GM12892 (cell line): Measurements from ENCODE around the gene FBXL20.

Source experiments
- POLR2A ChIP-seq: IDR thresholded peaks from 2 replicates; pipeline ENCODE4 v1.6.1; 2011; ENCODE audit warnings: low read depth, low read length, control low read depth
- POLR2AphosphoS5 ChIP-seq: IDR thresholded peaks from 2 replicates; pipeline ENCODE4 v1.6.1; 2011; ENCODE audit warnings: low read depth, low read length, control low read depth

DNA sequence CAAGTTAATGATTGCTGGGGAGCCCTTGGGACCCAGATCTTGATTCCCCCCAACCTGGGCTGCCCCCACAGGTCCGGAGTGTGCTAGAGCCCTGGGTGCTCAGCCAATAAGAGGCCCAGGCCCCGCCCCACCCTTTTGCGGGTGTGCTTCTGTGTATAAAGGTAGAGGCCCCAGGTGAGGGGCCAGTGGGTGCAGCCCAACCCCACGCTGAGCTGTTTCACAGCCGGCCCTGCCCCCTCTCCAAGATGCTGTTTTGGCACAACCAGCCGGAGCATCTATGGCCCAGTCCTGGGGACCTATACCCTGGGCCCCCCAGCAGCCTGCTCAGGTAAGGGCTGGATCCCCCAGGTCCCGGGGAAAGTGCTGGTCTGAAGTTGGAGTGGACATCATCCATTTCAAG lies 163.8 kb downstream of the FBXL20 start:
- no peak for TF ChIP-seq POLR2A
- no peak for TF ChIP-seq POLR2AphosphoS5
